ENCODE data around the gene PDE4D. TPM values are rescaled to one million over a fixed set of nuclear protein-coding genes. Genes with fewer than 3 reads are reported as not detected.
"Not testable (repeated sequence)": the region's sequence is repeated elsewhere in the genome, so short reads cannot be mapped to it uniquely, and the experiment has no call there.

PDE4D gene
- total RNA-seq, 1 donor from 2014 or later = 47.7 TPM

- peak overlapping the region; percentile 1 for H3K4me3 Mint-ChIP-seq
- DNase-seq = peak; percentile 58
- peak overlapping the region; percentile 23 for H3K27ac Mint-ChIP-seq
- peaks cover 19% of the 10 kb centered on the region for H3K27me3 Mint-ChIP-seq
- H3K4me1 Mint-ChIP-seq = peaks cover 15% of the 10 kb centered on the region
- H3K36me3 Mint-ChIP-seq (ENCODE audit: low read depth) = no peaks in the 10 kb centered on the region
- H3K9me3 Mint-ChIP-seq = no peaks in the 10 kb centered on the region
- intact Hi-C loops (cut with micrococcal nuclease) = loop anchor here (1.0 kb wide), 1 partner anchor 17 kb away; no protein-coding TSS in a partner anchor
These were observed 284.8 kb downstream of the PDE4D start for GRCh38 chr5:59608745-59609144.

DNA sequence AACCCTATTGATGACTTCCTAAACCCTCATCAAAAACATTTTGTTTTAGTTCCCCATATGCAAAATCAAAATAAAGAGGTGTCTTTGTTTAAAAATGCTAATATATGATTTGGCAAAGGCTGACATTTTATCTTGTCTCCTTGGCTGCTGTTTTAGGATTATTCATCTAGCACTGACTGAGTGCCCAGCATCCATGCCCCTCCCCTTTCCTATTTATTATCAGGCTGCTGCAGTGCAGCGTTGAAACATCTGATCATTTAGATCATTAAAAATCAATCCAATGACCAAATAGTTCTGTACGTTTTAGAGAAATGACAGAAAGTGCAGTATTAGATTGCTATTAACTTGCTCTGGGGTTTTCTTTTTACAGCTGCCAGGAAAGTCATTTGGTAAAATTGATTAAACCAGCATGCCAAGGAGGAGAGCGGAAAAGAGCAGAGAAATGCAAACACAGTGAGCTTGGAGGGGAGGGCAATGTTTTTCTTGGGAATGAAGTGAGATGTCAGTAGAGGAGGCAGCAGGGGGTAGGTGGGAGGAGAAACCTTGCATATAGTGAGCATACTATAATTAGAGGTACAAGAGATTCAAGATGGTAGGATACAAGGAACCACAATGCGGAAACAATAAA lies 286.3 kb downstream of the PDE4D start:
- H3K4me3 Mint-ChIP-seq = no peak overlapping the region
- intact Hi-C loops (cut with micrococcal nuclease) = no loop called here
- peaks cover 24% of the 10 kb centered on the region for H3K27me3 Mint-ChIP-seq
- no peak for DNase-seq
- no peak overlapping the region for H3K27ac Mint-ChIP-seq
- H3K36me3 Mint-ChIP-seq (ENCODE audit: low read depth) = no peaks in the 10 kb centered on the region
- H3K9me3 Mint-ChIP-seq = no peaks in the 10 kb centered on the region
- H3K4me1 Mint-ChIP-seq = peaks cover 15% of the 10 kb centered on the region

DNA sequence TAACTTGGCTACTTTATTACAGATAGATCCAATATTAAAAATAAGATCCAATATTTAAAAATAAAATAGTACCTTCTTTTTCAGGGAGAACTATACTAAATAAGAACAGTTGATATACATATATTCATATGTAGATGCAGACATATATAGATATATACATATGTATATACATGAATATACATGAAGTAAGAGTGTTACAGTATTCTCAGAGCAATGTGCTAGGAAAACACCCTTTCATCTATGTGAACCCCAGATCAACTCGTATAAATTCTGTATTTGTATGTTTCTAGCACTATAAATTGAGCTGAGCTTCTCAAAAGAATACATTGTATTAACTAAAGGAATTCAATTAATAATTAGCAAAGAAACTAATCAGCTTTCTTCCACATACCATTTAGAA lies 287.6 kb downstream of the PDE4D start:
- intact Hi-C loops (cut with micrococcal nuclease) = no loop called here
- no peak overlapping the region for H3K4me3 Mint-ChIP-seq
- H3K27ac Mint-ChIP-seq = no peak overlapping the region
- peaks cover 15% of the 10 kb centered on the region for H3K4me1 Mint-ChIP-seq
- DNase-seq = no peak
- no peaks in the 10 kb centered on the region for H3K9me3 Mint-ChIP-seq
- no peaks in the 10 kb centered on the region for H3K36me3 Mint-ChIP-seq (ENCODE audit: low read depth)
- peaks cover 27% of the 10 kb centered on the region for H3K27me3 Mint-ChIP-seq

DNA sequence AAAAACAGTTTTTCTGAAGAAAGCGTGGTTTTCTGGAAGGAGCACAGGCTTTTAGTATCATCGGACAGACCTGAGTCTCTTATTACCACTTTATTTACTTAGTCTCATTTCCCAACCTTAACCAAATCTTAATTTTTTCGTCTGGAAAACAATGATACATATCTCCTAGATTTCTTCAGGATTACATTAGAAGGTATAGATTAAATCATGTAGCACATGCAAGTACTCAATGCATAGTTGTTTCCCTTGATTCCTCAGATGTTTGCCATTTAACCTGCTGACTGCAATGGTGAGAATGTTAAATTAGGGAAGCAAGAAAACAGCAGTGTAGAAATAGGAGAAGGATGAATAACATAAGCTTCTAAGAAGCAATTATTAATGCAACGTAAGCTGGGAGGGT lies 289.4 kb downstream of the PDE4D start:
- intact Hi-C loops (cut with micrococcal nuclease) = no loop called here
- H3K36me3 Mint-ChIP-seq (ENCODE audit: low read depth) = no peaks in the 10 kb centered on the region

DNA sequence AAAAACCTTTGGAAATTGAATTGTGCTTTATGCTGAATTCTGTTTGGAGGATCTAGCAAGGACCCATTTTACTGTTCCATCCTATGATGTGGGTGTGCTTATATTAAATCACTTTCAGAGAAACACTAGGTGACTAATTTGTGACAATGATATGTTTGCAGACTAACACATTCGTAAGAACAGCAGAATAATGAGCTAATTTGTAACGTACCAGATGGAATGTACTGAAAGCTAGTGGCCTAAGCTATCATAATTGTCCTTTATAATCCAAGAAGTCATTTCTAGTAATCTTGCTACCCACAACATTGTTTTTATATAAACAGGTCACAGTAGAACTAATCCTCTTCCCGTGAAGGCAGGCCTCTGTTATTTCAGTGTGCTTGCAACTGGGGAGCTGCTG lies 292.5 kb downstream of the PDE4D start:
- Mint-ChIP-seq H3K4me1 (peaks cover 5% of the 10 kb centered on the region), H3K9me3 (no peaks in the 10 kb centered on the region)
- intact Hi-C loops (cut with micrococcal nuclease) = no loop called here

More for the DNA sequence above, 289.4 kb downstream of the PDE4D start:
- Mint-ChIP-seq H3K9me3 (no peaks in the 10 kb centered on the region), H3K27me3 (peaks cover 25% of the 10 kb centered on the region), H3K4me1 (peaks cover 8% of the 10 kb centered on the region), H3K27ac (no peak overlapping the region), H3K4me3 (no peak overlapping the region)
- DNase-seq = no peak

DNA sequence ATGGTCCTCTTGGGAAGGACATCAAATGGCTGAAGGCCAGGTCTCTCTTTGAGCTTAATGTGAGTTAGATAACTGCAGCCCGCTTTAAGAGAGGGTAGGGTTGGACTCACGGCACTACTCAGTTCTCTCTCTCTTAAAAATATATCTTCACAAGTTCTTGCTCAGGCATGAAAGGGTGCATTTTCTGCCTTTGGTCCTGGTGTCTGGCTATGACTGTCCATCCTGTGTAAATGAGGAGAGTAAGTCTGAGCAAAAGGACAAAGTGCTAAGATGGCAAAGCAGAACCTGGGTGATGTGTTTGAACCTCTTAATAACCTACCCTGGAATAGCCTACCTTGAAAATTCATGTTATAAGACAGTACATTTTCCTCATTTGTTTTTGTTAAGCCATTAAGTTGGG lies 293.4 kb downstream of the PDE4D start:
- Mint-ChIP-seq H3K9me3 (no peaks in the 10 kb centered on the region), H3K27ac (no peak overlapping the region), H3K27me3 (peaks cover 14% of the 10 kb centered on the region), H3K4me1 (peaks cover 5% of the 10 kb centered on the region), H3K4me3 (no peak overlapping the region), H3K36me3 (ENCODE audit: low read depth) (no peaks in the 10 kb centered on the region)
- intact Hi-C loops (cut with micrococcal nuclease) = no loop called here
- DNase-seq = no peak

More for the DNA sequence above, 292.5 kb downstream of the PDE4D start:
- Mint-ChIP-seq H3K4me3 (no peak overlapping the region), H3K27me3 (peaks cover 16% of the 10 kb centered on the region), H3K27ac (no peak overlapping the region), H3K36me3 (ENCODE audit: low read depth) (no peaks in the 10 kb centered on the region)
- DNase-seq = no peak

- no peaks in the 10 kb centered on the region for H3K36me3 Mint-ChIP-seq (ENCODE audit: low read depth)
- no peak overlapping the region for H3K27ac Mint-ChIP-seq
- peaks cover 14% of the 10 kb centered on the region for H3K27me3 Mint-ChIP-seq
- H3K9me3 Mint-ChIP-seq = no peaks in the 10 kb centered on the region
- intact Hi-C loops (cut with micrococcal nuclease) = loop anchor here (10.0 kb wide), 1 partner anchor 195 kb away; no protein-coding TSS in a partner anchor
- H3K4me3 Mint-ChIP-seq = no peak overlapping the region
- DNase-seq = no peak
- H3K4me1 Mint-ChIP-seq = peaks cover 5% of the 10 kb centered on the region
These were observed 293.8 kb downstream of the PDE4D start for GRCh38 chr5:59599729-59600128.

- Mint-ChIP-seq H3K27me3 (peaks cover 7% of the 10 kb centered on the region), H3K27ac (no peak overlapping the region), H3K36me3 (ENCODE audit: low read depth) (no peaks in the 10 kb centered on the region), H3K9me3 (no peaks in the 10 kb centered on the region), H3K4me3 (no peak overlapping the region), H3K4me1 (peaks cover 5% of the 10 kb centered on the region)
- no peak for DNase-seq
- intact Hi-C loops (cut with micrococcal nuclease) = loop anchor here (10.0 kb wide), 1 partner anchor 196 kb away; no protein-coding TSS in a partner anchor
These were observed 295.0 kb downstream of the PDE4D start for GRCh38 chr5:59598547-59598874.

GRCh38 chr5:59597690-59598546 lies 295.6 kb downstream of the PDE4D start:
- Mint-ChIP-seq H3K9me3 (no peaks in the 10 kb centered on the region), H3K27ac (no peak overlapping the region), H3K27me3 (peaks cover 9% of the 10 kb centered on the region), H3K4me1 (peaks cover 8% of the 10 kb centered on the region), H3K36me3 (ENCODE audit: low read depth) (no peaks in the 10 kb centered on the region), H3K4me3 (no peak overlapping the region)
- intact Hi-C loops (cut with micrococcal nuclease) = loop anchor here (10.0 kb wide), 1 partner anchor 197 kb away; no protein-coding TSS in a partner anchor
- DNase-seq = no peak

- Mint-ChIP-seq H3K4me1 (peaks cover 12% of the 10 kb centered on the region), H3K27me3 (peaks cover 4% of the 10 kb centered on the region), H3K4me3 (no peak overlapping the region), H3K27ac (no peak overlapping the region), H3K9me3 (no peaks in the 10 kb centered on the region), H3K36me3 (ENCODE audit: low read depth) (no peaks in the 10 kb centered on the region)
- no peak for DNase-seq
- intact Hi-C loops (cut with micrococcal nuclease) = loop anchor here (10.0 kb wide), 1 partner anchor 198 kb away; no protein-coding TSS in a partner anchor
These were observed 296.8 kb downstream of the PDE4D start for GRCh38 chr5:59596586-59597350.

DNA sequence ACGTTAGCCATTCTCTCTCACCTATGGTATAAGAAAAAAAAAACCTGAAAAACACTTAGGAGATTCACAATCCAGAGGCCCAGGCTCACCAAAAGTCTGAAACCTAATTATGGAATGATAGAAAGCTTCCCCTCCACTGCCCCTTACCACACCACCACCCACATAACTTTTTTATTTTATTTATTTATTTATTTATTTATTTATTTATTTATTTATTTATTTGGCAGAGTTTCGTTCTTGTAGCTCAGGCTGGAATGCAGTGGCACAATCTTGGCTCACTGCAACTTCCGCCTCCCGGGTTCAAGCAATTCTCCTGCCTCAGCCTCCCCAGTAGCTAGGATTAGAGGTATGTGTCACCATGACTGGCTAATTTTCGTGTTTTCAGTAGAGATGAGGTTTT lies 299.4 kb downstream of the PDE4D start:
- H3K4me1 Mint-ChIP-seq = peaks cover 16% of the 10 kb centered on the region
- H3K27me3 Mint-ChIP-seq; H3K4me3 Mint-ChIP-seq; DNase-seq; H3K36me3 Mint-ChIP-seq (ENCODE audit: low read depth); H3K27ac Mint-ChIP-seq; H3K9me3 Mint-ChIP-seq: not testable (repeated sequence)
- intact Hi-C loops (cut with micrococcal nuclease) = loop anchor here (10.0 kb wide), 1 partner anchor 201 kb away; no protein-coding TSS in a partner anchor

DNA sequence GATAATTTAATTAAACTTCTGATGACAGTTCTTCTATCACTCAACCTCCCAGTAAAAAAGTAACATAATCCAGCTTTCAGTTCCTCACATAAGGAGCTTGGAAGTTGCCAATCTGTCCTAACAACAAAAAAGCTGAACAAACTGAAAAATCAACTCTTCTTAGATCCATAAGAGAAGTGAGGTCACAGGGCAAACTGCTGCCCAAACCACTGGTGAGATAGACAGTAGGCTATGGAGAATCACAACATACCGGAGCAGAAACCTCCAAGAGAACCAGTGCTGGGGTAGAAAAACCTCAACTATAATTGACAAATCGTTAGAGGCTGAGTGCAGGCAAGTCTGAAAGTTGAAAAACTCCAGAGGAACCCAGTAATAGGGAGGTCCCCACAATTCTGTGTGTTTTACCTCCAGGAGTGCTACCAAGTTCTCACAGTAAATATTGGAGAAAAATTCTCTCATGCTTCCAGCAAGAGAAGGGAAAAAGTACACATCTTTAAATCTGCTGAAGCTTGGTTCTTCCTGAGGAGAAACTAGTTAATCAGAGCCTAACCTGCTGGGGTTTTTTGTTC lies 300.0 kb downstream of the PDE4D start:
- no peak for DNase-seq
- Mint-ChIP-seq H3K36me3 (ENCODE audit: low read depth) (no peaks in the 10 kb centered on the region), H3K27me3 (peaks cover 4% of the 10 kb centered on the region), H3K9me3 (no peaks in the 10 kb centered on the region), H3K4me3 (no peak overlapping the region), H3K4me1 (peaks cover 16% of the 10 kb centered on the region), H3K27ac (peak overlapping the region; percentile 39)
- intact Hi-C loops (cut with micrococcal nuclease) = loop anchor here (10.0 kb wide), 1 partner anchor 201 kb away; no protein-coding TSS in a partner anchor

GRCh38 chr5:59592101-59592500 lies 301.4 kb downstream of the PDE4D start:
- H3K4me3 Mint-ChIP-seq = no peak overlapping the region
- H3K27ac Mint-ChIP-seq = peak overlapping the region; percentile 22
- peaks cover 11% of the 10 kb centered on the region for H3K4me1 Mint-ChIP-seq
- no peak for DNase-seq
- H3K36me3 Mint-ChIP-seq (ENCODE audit: low read depth) = no peaks in the 10 kb centered on the region
- H3K27me3 Mint-ChIP-seq = peaks cover 15% of the 10 kb centered on the region
- no peaks in the 10 kb centered on the region for H3K9me3 Mint-ChIP-seq
- intact Hi-C loops (cut with micrococcal nuclease) = loop anchor here (10.0 kb wide), 1 partner anchor 203 kb away; no protein-coding TSS in a partner anchor

Measured in activated CD4-positive, alpha-beta T cell treated with anti-CD3 and anti-CD28 coated beads, Interleukin-2, amount 10 ng/mL, durations not matched to agents 24 days and 14 days (primary cell).